SH-SY5Y (cell line): ENCODE data around the gene CCAR1.

Source experiments
- GATA2 ChIP-seq: IDR thresholded peaks from 2 replicates; pipeline ENCODE4 v1.6.1; 2011; ENCODE audit warnings: mild to moderate bottlenecking, low read depth, low read length
- GATA3 ChIP-seq: IDR thresholded peaks from 2 replicates; pipeline ENCODE4 v1.6.1; 2011; ENCODE audit warnings: low read depth, mild to moderate bottlenecking, low read length, moderate library complexity

CCAR1 gene

DNA sequence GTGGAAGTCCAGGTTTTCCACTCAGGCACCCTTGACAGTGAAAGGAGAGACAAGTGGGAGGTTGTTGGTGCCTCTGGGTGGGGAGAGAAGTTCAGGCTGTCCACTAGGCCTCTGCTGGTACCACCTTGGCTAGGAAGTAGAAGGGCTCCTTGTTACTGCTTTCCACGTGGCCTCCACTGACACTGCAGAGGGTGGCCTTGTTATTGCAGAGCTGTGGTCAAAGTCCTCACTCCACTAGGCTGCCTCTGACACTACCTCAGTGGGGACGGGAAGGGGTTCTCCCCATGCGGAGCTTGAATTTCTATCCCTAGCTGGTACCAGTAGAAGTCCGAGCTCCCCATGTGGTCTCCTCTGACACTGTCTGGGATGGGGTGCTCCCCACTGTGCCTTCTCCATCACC is 91.4 kb downstream of the CCAR1 start:
- TF ChIP-seq GATA3, result no peak
- TF ChIP-seq GATA2, result no peak

DNA sequence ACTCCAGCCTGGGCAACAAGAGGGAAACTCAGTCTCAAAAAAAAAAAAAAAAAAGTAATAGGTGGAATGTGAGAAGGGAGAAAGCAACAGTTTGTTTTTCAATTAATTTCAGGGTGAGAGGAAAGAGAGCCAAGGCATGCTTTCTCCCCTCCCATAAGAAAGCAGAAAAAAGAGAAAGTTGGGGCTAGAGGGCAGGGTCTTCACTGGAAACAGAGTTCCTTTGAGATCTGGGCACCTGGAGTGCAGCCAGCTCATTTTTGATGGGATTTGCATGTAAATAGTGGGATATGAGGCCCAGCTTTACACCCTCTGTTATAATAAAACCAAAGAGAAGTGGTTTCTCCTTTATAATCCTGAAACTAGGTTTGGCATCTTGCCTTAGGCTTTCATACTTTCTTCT is 92.5 kb downstream of the CCAR1 start:
- TF ChIP-seq GATA2 (no peak), GATA3 (no peak)

DNA sequence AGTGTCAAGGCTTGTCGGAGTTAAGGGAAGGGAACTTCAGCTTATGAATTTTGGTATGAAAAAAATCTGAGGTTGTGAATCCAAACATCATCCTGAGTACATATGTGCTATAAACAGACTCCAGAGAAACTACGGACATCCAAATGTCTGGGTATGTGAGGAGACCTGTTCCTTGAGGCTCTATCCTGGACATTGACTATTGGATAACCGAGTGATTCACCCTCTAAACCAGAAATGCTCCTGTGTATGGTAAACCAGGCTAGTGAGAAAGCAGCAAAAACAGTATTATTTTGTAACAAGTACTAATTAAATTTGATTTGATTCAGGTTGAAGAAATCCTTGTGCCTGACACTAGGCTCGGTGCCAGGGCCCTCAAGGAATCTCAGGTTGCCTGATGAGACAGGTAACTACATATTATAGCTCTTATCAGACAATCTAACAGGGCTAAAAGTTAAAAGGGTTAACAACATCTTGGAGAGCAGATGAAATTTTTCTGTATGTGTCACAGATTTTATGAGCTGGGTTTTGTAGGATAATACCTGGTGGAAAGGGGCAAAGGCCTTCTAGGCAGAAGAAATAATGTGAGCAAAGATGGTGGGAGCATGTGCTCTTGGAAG is 95.9 kb downstream of the CCAR1 start:
- TF ChIP-seq GATA2, result no peak
- no peak for TF ChIP-seq GATA3

DNA sequence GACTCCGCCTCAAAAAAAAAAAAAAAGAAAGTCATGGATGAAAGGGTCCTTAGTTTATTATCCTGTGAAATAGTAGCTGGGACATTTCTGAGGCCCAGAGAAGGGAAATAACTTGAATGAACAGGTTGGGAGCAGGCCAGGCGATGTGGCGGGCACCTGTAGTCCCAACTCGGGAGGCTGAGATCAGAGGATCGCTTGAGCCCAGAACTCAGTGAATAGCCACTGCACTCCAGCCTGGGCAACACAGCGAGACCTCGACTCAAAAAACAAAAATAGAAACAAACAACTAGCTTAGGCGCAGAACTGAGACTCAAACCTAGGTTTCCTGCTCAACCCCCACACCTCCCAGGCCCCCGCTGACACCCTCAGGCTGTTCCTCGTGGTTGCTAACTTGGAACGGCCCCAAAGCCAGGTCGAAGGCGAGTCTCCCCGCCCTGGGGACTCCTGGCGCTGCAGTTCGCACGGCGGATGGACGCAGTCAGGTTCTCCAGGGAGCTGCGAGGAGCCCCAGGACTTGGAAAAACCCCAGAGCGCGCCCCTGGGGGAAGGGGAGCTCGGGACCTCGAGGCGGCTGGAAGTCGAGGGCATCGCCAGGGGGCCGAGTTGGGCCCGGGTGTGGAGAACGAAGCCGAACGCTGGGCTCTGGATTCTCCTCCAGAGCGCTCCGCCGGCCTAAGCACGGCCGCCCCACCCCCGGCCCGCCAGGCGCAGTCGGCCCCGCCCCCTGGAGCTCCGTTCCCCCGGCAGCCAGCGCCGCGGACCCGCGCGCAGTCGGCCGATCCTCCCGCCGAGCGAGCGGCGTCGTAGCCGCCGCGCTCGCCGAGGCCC is 105.9 kb downstream of the CCAR1 start, which contains the start of gene STOX1:
Gene STOX1 (plus strand): TSS at position 768 of the 828 bp plus-strand sequence. CDS start 93 bp downstream, outside the sequence.
- TF ChIP-seq GATA3 (no peak), GATA2 (no peak)

DNA sequence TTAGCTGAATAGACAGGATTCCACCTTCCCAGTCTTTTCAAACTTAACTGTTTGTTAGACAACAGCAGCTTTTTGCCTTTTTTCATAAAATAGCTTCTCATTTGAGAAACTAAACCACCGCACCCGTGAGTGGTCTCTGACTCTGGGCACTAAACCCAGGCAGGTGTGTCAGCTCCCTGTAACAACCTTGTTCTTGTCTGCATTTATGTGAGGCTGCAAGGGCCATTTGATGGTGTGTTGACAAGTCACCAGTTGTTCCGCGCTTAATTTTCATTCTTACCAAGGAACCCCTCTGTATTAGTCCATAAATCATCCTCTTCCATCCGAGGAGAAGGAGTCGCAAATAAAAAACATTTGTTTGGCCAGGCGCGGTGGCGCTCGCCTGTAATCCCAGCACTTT is 107.8 kb downstream of the CCAR1 start:
- TF ChIP-seq GATA3 (no peak), GATA2 (no peak)

DNA sequence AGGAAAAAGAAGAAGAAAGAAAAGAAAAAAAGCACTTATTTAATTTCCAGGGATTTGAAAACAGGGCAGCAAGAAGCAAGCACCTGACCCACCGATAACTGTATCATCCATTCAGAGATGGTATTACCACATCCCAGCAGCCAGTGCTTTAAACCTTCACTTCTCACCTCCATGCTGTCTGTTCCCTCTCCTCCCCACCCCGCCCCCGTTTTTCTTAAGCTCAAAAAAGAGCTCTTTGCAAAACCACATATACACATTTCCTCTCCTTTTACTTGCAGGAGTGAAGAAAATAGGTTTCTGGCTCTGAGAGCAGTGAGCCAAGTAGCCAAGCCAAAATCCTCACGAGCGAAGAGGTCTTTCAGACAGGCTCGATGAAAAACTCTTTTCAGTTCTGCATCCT is 108.5 kb downstream of the CCAR1 start:
- TF ChIP-seq GATA2, result no peak
- no peak for TF ChIP-seq GATA3

DNA sequence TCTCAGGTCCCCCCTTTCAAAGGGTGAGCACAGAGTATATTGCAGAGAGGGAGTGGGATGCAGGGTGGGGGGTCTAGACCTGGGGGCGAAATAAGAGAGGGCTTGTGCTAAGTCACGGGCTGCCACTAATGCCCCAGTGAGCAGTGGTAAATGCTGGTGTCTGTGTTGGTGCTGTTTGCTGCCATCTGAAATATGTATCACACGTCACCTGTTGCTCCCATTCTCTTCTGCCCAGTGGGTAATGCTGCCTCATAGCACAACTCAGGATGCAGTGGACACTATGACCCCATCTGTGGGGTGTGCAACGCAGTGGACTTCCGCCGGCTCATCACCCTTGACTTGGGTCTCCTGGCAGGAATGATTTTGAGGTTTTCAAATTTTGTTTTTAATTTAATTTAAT is 108.9 kb downstream of the CCAR1 start:
- TF ChIP-seq GATA3, result no peak
- TF ChIP-seq GATA2, result no peak

DNA sequence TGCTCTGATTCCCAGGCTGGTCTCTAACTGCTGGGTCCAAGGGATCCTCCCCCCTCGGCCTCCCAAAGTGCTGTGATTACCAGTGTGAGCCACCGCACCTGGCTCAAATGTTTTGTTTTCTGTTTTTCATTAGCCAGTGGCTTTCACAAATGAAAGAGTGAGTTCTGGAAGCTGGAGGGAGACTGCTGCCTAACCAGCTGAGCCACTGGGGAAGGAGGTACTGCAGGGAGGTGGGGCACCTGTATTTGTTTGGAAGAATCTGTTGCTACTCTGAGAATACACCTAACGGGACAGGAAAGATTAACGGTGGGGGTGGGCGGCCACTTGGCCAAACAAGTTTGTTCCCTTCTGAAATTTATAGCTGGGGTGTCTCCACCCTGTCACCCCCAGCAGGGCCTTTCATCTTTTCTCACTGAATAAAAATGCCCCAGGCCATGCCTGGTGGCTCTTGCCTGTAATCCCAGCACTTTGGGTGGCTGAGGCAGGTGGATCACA is 111.0 kb downstream of the CCAR1 start:
- no peak for TF ChIP-seq GATA2
- TF ChIP-seq GATA3, result no peak

DNA sequence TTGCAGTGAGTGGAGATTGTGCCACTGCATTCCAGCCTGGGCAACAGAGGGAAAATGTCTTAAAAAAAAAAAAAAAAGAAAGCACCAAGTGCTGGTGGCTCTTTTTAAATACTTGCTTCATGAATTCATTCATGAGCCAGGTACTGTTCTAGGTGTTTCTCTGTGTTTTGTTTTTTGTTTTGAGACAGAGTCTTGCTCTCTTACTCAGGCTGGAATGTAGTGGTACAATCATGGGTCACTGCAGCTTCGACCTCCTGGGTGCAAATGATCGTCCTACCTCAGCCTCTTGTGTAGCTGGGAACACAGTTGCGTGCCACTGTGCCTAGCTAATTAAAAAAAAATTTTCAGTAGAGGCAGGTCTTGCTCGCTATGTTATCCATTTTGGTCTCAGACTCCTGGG is 111.6 kb downstream of the CCAR1 start:
- TF ChIP-seq GATA2 (no peak), GATA3 (no peak)

DNA sequence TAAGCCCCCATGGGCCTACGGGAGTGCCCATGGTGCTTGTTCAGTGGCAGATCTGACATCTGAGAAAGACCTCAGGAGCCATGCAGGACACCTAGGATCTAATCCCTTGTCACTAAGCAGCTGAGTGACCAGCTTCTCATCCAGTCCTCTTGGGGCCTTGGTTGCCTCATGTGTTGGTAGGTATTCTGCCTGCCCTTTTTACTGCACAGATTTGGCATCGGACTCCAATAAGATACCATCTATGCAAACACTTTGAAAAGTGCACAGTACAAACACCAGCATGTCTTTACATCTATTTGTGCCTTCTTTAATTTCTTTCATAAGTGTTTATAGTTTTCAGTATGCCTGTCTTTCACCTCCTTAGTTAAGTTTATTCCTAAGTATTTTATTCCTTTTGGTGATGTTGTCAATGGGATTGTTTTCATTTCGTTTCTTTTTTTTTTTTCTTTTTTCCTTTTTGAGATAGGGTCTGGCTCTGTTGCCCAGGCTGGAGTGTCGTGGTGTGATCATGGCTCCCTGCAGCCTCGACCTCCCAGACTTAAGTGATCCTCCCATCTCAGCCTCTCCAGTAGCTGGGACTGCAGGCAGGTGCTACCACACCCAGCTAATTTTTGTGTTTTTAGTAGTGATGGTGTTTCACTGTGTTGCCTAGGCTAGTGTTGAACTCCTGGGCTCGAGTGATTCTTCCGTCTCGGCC is 116.7 kb downstream of the CCAR1 start:
- no peak for TF ChIP-seq GATA3
- no peak for TF ChIP-seq GATA2
